GM12878 (cell line): ENCODE data around the gene PCDHGB1. TPM values are rescaled to one million over a fixed set of nuclear protein-coding genes. Genes with fewer than 3 reads are reported as not detected.

Source experiments
- ATAC-seq: fragments of 200-7000 bp; cut with Tn5 transposase; 3 replicates; pipeline ENCODE4 v1.9.1; 2020; ENCODE audit warnings: mild to moderate bottlenecking, moderate library complexity
- BruUV-seq: library from RNA; stranded (reverse); fragments of 400-500 nt; replicated peaks from 2 replicates; lab custom pipeline; 2021; lab: Mats Ljungman, UMichigan
- CTCF ChIA-PET: fragments of 300-600 bp; sonication (Branson Sonifier 250); formaldehyde crosslinking; extraction: SDS; loops from one replicate; lab custom pipeline; 2021; ENCODE audit warnings: inconsistent platforms; lab: Yijun Ruan, JAX
- POLR2A ChIA-PET: fragments of 350-600 bp; formaldehyde crosslinking; extraction: SDS; loops from one replicate; lab custom pipeline; 2021; ENCODE audit warnings: inconsistent platforms; lab: Charles Lee
- RAD21 ChIA-PET: fragments of 300-600 bp; sonication (Branson Sonifier 250); formaldehyde crosslinking; loops from one replicate; lab custom pipeline; 2023; ENCODE audit warnings: antibody characterized with exemption; ENCODE audit not compliant: unreplicated experiment; lab: Charles Lee
- SMC1A ChIA-PET: fragments of 300-600 bp; sonication (Branson Sonifier 250); formaldehyde crosslinking; loops from one replicate; lab custom pipeline; 2023; ENCODE audit not compliant: unreplicated experiment, uncharacterized antibody; lab: Charles Lee
- DNase-seq: peaks from one replicate; pipeline ENCODE4 v3.0.0-alpha.2; 2011; ENCODE audit warnings: low read depth, low spot score
- FAIRE-seq: peaks from 3 replicates; lab custom pipeline; 2011; peaks lifted over from hg19 to GRCh38; lab: Jason Lieb, UNC
- H2AFZ ChIP-seq: 2 replicates; pipeline ENCODE4 v1.6.0; 2011; ENCODE audit warnings: low read depth, low read length, control low read depth; ENCODE audit not compliant: control insufficient read depth
- H3K27ac ChIP-seq: 2 replicates; pipeline ENCODE4 v1.5.1; 2011; ENCODE audit warnings: control low read depth; ENCODE audit not compliant: control insufficient read depth, insufficient read depth
- H3K27me3 ChIP-seq, 2 experiments: replicated peaks in 1 of 2; 2 replicates each; pipeline versions ENCODE4 v1.6.0 to v1.6.1; 2011; ENCODE audit warnings: low read length in 1 of 2; ENCODE audit not compliant: control insufficient read depth in 2 of 2, insufficient read depth in 2 of 2
- H3K36me3 ChIP-seq, 2 experiments: 2 replicates each; pipeline ENCODE4 v1.5.1; 2011; ENCODE audit warnings: low read length in 1 of 2; ENCODE audit not compliant: control insufficient read depth in 2 of 2, insufficient read depth in 2 of 2
- H3K4me1 ChIP-seq: 2 replicates; pipeline ENCODE4 v1.6.1; 2011; ENCODE audit warnings: mild to moderate bottlenecking, low read length, moderate library complexity, mixed read lengths; ENCODE audit not compliant: control insufficient read depth, insufficient read depth
- H3K4me2 ChIP-seq: 2 replicates; pipeline ENCODE4 v1.6.0; 2011; ENCODE audit warnings: control low read depth; ENCODE audit not compliant: control insufficient read depth, insufficient read depth
- H3K4me3 ChIP-seq: fragments of 200-600 bp; sonication (generic); 2 replicates; pipeline ENCODE4 v1.5.1; 2016
- H3K79me2 ChIP-seq: 2 replicates; pipeline ENCODE4 v1.6.0; 2011; ENCODE audit warnings: low read length; ENCODE audit not compliant: control insufficient read depth, insufficient read depth
- H3K9ac ChIP-seq: 2 replicates; pipeline ENCODE4 v1.8.0; 2011; ENCODE audit warnings: low read length, control low read depth, mixed read lengths; ENCODE audit not compliant: control insufficient read depth, insufficient read depth
- H3K9me3 ChIP-seq: replicated peaks from 3 replicates; pipeline ENCODE4 v1.5.1; 2011; ENCODE audit warnings: mild to moderate bottlenecking, low read length; ENCODE audit not compliant: control insufficient read depth, insufficient read depth
- H4K20me1 ChIP-seq: 2 replicates; pipeline ENCODE4 v1.6.0; 2011; ENCODE audit not compliant: control insufficient read depth, insufficient read depth
- ATF7 ChIP-seq: fragments of 450-650 bp; IDR thresholded peaks from 2 replicates; pipeline ENCODE4 v1.6.1; 2016; ENCODE audit warnings: low read depth, mild to moderate bottlenecking
- CBFB ChIP-seq: IDR thresholded peaks from 2 replicates; pipeline ENCODE4 v1.6.1; 2016; ENCODE audit warnings: antibody characterized with exemption, low read depth
- CBX3 ChIP-seq: fragments of 200-600 bp; sonication (generic); IDR thresholded peaks from 2 replicates; pipeline ENCODE4 v1.6.1; 2016; ENCODE audit warnings: low read depth, borderline replicate concordance
- HDAC6 ChIP-seq: fragments of 200-600 bp; sonication (generic); IDR thresholded peaks from one replicate; pipeline ENCODE4 v1.8.0; 2017; ENCODE audit warnings: antibody characterized with exemption; ENCODE audit not compliant: unreplicated experiment
- JUND ChIP-seq: IDR thresholded peaks from 2 replicates; pipeline ENCODE4 v1.6.1; 2012; ENCODE audit warnings: low read depth, mild to moderate bottlenecking, low read length, improper control_type of control experiment, moderate library complexity
- MYC ChIP-seq: IDR thresholded peaks from 2 replicates; pipeline ENCODE4 v1.6.1; 2011; ENCODE audit warnings: mild to moderate bottlenecking, low read length, moderate library complexity, inconsistent platforms; ENCODE audit not compliant: insufficient read depth, insufficient replicate concordance, insufficient read length, severe bottlenecking
- PML ChIP-seq: IDR thresholded peaks from 2 replicates; pipeline ENCODE4 v1.6.1; 2012; ENCODE audit warnings: low read length, inconsistent platforms
- REST ChIP-seq: IDR thresholded peaks from 2 replicates; pipeline ENCODE4 v1.6.1; 2012; ENCODE audit warnings: mild to moderate bottlenecking, low read depth, low read length
- SUPT20H ChIP-seq: IDR thresholded peaks from 2 replicates; pipeline ENCODE4 v1.6.1; 2011; ENCODE audit warnings: low read depth, mild to moderate bottlenecking, low read length, moderate library complexity, borderline replicate concordance; ENCODE audit not compliant: control insufficient read depth
- WRNIP1 ChIP-seq: IDR thresholded peaks from 2 replicates; pipeline ENCODE4 v1.6.1; 2011; ENCODE audit warnings: low read depth, low read length, improper control_type of control experiment, borderline replicate concordance
- ZBED1 ChIP-seq: IDR thresholded peaks from 2 replicates; pipeline ENCODE4 v1.6.1; 2016; ENCODE audit warnings: borderline replicate concordance
- ZNF207 ChIP-seq: fragments of 450-650 bp; IDR thresholded peaks from 2 replicates; pipeline ENCODE4 v1.6.1; 2014; ENCODE audit warnings: antibody characterized with exemption, mild to moderate bottlenecking, borderline replicate concordance
- ZNF217 ChIP-seq: fragments of 450-650 bp; IDR thresholded peaks from 2 replicates; pipeline ENCODE4 v1.6.1; 2017; ENCODE audit warnings: antibody characterized with exemption, mild to moderate bottlenecking
- WGBS: methylation state at CpG from one replicate; pipeline ENCODE4 v1.1.6; 2016; ENCODE audit warnings: low lambda C conversion rate; ENCODE audit not compliant: insufficient replicate concordance, insufficient coverage; ENCODE audit errors: missing lambda C conversion rate; 5-methylcytosine and 5-hydroxymethylcytosine counted together
- in situ Hi-C: fragments of 300-500 bp; cut with MboI; formaldehyde crosslinking; loops from 9 replicates; pipeline ENCODE4 v1.14.3; 2018; ENCODE audit warnings: mixed read lengths
- intact Hi-C: fragments of 100-400 bp; cut with micrococcal nuclease; formaldehyde crosslinking; loops from one replicate; pipeline ENCODE4 v1.14.2; 2022; ENCODE audit not compliant: unreplicated experiment
- polyA plus RNA-seq, 11 experiments: library from polyadenylated mRNA; depleted of rRNA in 4 of 11; unstranded in 6 of 11; stranded (reverse) in 5 of 11; fragments of >200 nt; fragmentation: Nextera tagmentation in 4 of 11; fragmentation: Illumina TruSeq in 1 of 11; extraction: Ambion mirVana in 4 of 11; extraction: Trizol in 1 of 11; gene quantifications; 1 replicate in 1 of 11; 2 replicates in 10 of 11; pipeline versions ENCODE4 v1.2.1 to v1.2.3, GENCODE V29; 2011 to 2016; ENCODE audit warnings: inconsistent platforms in 2 of 11, missing spikeins in 2 of 11, low read depth in 1 of 11
- total RNA-seq, 4 experiments: library from RNA; depleted of rRNA in 3 of 4; stranded (reverse); fragments of >200 nt in 3 of 4; fragmentation: Illumina TruSeq in 1 of 4; extraction: Trizol in 1 of 4; gene quantifications; 2 replicates each; pipeline versions ENCODE4 v1.2.1 to v1.2.3, GENCODE V29; 2013 to 2021
- TF ChIP-seq, protein P1 (sequence below): IDR thresholded peaks from 2 replicates; pipeline ENCODE4 v1.6.1; 2012; ENCODE audit warnings: low read depth, low read length, improper control_type of control experiment
- TF ChIP-seq, protein P2 (sequence below): fragments of 450-650 bp; IDR thresholded peaks from 2 replicates; pipeline ENCODE4 v1.6.1; 2016; ENCODE audit warnings: mild to moderate bottlenecking
- TF ChIP-seq, protein P3 (sequence below): IDR thresholded peaks from 2 replicates; pipeline ENCODE4 v1.6.1; 2012; ENCODE audit warnings: low read length, inconsistent platforms

The PCDHGB1 gene
- total and polyA plus RNA-seq, 10 of the 15 experiments (the other 5 are each of a cell fraction or from before 2014, with no cell fraction given) = 0.04 to 0.40 (median 0.08) TPM; not detected in 2

DNA sequence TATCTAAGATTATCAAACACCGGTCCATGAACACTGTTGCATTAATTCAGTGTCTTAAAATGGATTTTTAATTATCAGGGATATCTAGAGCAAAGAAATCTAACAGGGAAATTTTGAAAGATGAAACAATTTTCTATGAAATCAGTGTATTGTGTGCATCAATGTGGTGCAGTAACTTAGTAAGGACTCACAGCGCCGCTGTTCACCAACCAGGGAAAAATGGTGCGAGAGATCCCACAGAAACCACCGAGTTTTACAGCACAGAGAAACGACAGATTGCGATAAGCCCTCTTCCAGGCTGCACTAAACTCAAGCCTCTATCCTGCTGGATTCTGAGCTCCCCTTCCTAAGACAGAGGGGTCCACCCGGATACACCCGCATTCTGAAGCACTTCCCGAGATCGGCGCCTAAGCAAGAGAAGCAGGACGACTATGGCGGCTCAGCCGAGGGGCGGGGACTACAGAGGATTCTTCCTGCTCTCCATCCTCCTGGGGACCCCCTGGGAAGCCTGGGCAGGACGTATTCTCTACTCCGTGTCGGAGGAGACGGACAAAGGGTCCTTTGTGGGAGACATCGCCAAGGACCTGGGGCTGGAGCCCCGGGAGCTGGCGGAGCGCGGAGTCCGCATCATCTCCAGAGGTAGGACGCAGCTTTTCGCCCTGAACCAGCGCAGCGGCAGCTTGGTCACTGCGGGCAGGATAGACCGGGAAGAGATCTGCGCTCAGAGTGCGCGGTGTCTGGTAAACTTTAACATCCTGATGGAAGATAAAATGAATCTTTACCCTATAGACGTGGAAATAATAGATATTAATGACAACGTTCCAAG is 32.8 kb downstream of the PCDHGB1 start, which contains the start of gene PCDHGA7:
TSS of gene PCDHGA7 (plus strand) at position 274 of the 826 bp plus-strand sequence. CDS start at position 432, 158 bp downstream.
- Histone ChIP-seq H3K4me1 (no peaks in the 10 kb centered on the region), H3K27ac (no peak within 1 kb of the TSS), H3K79me2 (no peaks in the 10 kb centered on the region), H2AFZ (no peak within 1 kb of the TSS), H3K4me2 (no peak within 1 kb of the TSS), H3K9me3 (no peaks in the 10 kb centered on the region; the same call in 2 of the 3 replicates), H3K9ac (no peak within 1 kb of the TSS), H4K20me1 (no peaks in the 10 kb centered on the region), H3K36me3 (no peaks in the 10 kb centered on the region), H3K27me3 (no peaks in the 10 kb centered on the region), H3K4me3 (no peak within 1 kb of the TSS)
- CTCF ChIA-PET = interaction anchor here (0.8 to 1.5 kb wide), 2 partner anchors 9 to 175 kb away, joined by 3 read pairs; no protein-coding TSS in a partner anchor
- FAIRE-seq = no peak
- BruUV-seq = no TSS peak
- in situ Hi-C loops (no loop called here), intact Hi-C loops (no loop called here)
- RAD21 ChIA-PET = no interaction called here
- no peak for ATAC-seq
- 13% methylated on average over 37 of the region's 37 CpGs for WGBS
- POLR2A ChIA-PET = no interaction called here
- SMC1A ChIA-PET = no interaction called here
- no peak for DNase-seq
- no peak for TF ChIP-seq ZBED1
- TF ChIP-seq CBX3 = no peak
- no peak for TF ChIP-seq REST
- TF ChIP-seq ZNF207 = no peak
- no peak for TF ChIP-seq HDAC6
- TF ChIP-seq JUND = no peak
- TF ChIP-seq MYC = no peak
- TF ChIP-seq, protein P1, sequence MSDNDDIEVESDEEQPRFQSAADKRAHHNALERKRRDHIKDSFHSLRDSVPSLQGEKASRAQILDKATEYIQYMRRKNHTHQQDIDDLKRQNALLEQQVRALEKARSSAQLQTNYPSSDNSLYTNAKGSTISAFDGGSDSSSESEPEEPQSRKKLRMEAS = no peak
- TF ChIP-seq, protein P2, sequence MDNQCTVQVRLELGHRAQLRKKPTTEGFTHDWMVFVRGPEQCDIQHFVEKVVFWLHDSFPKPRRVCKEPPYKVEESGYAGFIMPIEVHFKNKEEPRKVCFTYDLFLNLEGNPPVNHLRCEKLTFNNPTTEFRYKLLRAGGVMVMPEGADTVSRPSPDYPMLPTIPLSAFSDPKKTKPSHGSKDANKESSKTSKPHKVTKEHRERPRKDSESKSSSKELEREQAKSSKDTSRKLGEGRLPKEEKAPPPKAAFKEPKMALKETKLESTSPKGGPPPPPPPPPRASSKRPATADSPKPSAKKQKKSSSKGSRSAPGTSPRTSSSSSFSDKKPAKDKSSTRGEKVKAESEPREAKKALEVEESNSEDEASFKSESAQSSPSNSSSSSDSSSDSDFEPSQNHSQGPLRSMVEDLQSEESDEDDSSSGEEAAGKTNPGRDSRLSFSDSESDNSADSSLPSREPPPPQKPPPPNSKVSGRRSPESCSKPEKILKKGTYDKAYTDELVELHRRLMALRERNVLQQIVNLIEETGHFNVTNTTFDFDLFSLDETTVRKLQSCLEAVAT = no peak
- TF ChIP-seq, protein P3, sequence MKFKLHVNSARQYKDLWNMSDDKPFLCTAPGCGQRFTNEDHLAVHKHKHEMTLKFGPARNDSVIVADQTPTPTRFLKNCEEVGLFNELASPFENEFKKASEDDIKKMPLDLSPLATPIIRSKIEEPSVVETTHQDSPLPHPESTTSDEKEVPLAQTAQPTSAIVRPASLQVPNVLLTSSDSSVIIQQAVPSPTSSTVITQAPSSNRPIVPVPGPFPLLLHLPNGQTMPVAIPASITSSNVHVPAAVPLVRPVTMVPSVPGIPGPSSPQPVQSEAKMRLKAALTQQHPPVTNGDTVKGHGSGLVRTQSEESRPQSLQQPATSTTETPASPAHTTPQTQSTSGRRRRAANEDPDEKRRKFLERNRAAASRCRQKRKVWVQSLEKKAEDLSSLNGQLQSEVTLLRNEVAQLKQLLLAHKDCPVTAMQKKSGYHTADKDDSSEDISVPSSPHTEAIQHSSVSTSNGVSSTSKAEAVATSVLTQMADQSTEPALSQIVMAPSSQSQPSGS = no peak
- no peak for TF ChIP-seq PML
- TF ChIP-seq WRNIP1 = no peak
- TF ChIP-seq ZNF217 = no peak
- TF ChIP-seq ATF7 = no peak
- TF ChIP-seq CBFB = no peak
- TF ChIP-seq SUPT20H = no peak
